ENCODE measurements around the gene SURF6.

Gene SURF6

GRCh38 chr9:133367221-133367620, 31.2 kb upstream of the SURF6 start:
- TF ChIP-seq FOXP2 (optimal IDR thresholded peaks at IDR 0.05; ENCODE audit: borderline replicate concordance, extremely low read depth, extremely low read length, insufficient read depth) (no peak), POLR2AphosphoS5 (IDR thresholded peaks at IDR 0.05; ENCODE audit: low read depth, low read length) (no peak), TAF1 (IDR thresholded peaks at IDR 0.05; ENCODE audit: borderline replicate concordance, insufficient read depth, low read length) (no peak), SIN3A (IDR thresholded peaks at IDR 0.05; ENCODE audit: borderline replicate concordance, insufficient read depth, low read length) (no peak)
- TF ChIP-seq, protein P1, sequence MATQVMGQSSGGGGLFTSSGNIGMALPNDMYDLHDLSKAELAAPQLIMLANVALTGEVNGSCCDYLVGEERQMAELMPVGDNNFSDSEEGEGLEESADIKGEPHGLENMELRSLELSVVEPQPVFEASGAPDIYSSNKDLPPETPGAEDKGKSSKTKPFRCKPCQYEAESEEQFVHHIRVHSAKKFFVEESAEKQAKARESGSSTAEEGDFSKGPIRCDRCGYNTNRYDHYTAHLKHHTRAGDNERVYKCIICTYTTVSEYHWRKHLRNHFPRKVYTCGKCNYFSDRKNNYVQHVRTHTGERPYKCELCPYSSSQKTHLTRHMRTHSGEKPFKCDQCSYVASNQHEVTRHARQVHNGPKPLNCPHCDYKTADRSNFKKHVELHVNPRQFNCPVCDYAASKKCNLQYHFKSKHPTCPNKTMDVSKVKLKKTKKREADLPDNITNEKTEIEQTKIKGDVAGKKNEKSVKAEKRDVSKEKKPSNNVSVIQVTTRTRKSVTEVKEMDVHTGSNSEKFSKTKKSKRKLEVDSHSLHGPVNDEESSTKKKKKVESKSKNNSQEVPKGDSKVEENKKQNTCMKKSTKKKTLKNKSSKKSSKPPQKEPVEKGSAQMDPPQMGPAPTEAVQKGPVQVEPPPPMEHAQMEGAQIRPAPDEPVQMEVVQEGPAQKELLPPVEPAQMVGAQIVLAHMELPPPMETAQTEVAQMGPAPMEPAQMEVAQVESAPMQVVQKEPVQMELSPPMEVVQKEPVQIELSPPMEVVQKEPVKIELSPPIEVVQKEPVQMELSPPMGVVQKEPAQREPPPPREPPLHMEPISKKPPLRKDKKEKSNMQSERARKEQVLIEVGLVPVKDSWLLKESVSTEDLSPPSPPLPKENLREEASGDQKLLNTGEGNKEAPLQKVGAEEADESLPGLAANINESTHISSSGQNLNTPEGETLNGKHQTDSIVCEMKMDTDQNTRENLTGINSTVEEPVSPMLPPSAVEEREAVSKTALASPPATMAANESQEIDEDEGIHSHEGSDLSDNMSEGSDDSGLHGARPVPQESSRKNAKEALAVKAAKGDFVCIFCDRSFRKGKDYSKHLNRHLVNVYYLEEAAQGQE (IDR thresholded peaks at IDR 0.05; ENCODE audit: insufficient read depth in 1 of 2, low read depth in 2 of 2, low read length in 2 of 2), result no peak

- TF ChIP-seq POLR2AphosphoS5 (IDR thresholded peaks at IDR 0.05; ENCODE audit: low read depth, low read length) (no peak), SIN3A (IDR thresholded peaks at IDR 0.05; ENCODE audit: borderline replicate concordance, insufficient read depth, low read length) (no peak), FOXP2 (optimal IDR thresholded peaks at IDR 0.05; ENCODE audit: borderline replicate concordance, extremely low read depth, extremely low read length, insufficient read depth) (no peak), TAF1 (IDR thresholded peaks at IDR 0.05; ENCODE audit: borderline replicate concordance, insufficient read depth, low read length) (no peak)
- TF ChIP-seq, protein P1 (IDR thresholded peaks at IDR 0.05; ENCODE audit: insufficient read depth in 1 of 2, low read depth in 2 of 2, low read length in 2 of 2), result no peak
Observed at GRCh38 chr9:133366435-133366834, 30.4 kb upstream of the SURF6 start.

GRCh38 chr9:133362359-133363044, 26.5 kb upstream of the SURF6 start:
- TF ChIP-seq FOXP2 (optimal IDR thresholded peaks at IDR 0.05; ENCODE audit: borderline replicate concordance, extremely low read depth, extremely low read length, insufficient read depth) (no peak), SIN3A (IDR thresholded peaks at IDR 0.05; ENCODE audit: borderline replicate concordance, insufficient read depth, low read length) (no peak), POLR2AphosphoS5 (IDR thresholded peaks at IDR 0.05; ENCODE audit: low read depth, low read length) (no peak)
- TF ChIP-seq, protein P1 (IDR thresholded peaks at IDR 0.05; ENCODE audit: insufficient read depth in 1 of 2, low read depth in 2 of 2, low read length in 2 of 2), result no peak

- TF ChIP-seq SIN3A (IDR thresholded peaks at IDR 0.05; ENCODE audit: borderline replicate concordance, insufficient read depth, low read length) (no peak), POLR2AphosphoS5 (IDR thresholded peaks at IDR 0.05; ENCODE audit: low read depth, low read length) (no peak; the same call in 1 of the 2 replicates), FOXP2 (optimal IDR thresholded peaks at IDR 0.05; ENCODE audit: borderline replicate concordance, extremely low read depth, extremely low read length, insufficient read depth) (no peak), TAF1 (IDR thresholded peaks at IDR 0.05; ENCODE audit: borderline replicate concordance, insufficient read depth, low read length) (no peak)
- TF ChIP-seq, protein P1 (IDR thresholded peaks at IDR 0.05; ENCODE audit: insufficient read depth in 1 of 2, low read depth in 2 of 2, low read length in 2 of 2), result no peak
Observed at GRCh38 chr9:133361507-133362092, 25.6 kb upstream of the SURF6 start.

Data from PFSK-1 (cell line).